Renal cortical epithelial cell (primary cell): ENCODE measurements around the gene C16orf78. TPM values are rescaled to one million over a fixed set of nuclear protein-coding genes. Genes with fewer than 3 reads are reported as not detected.
A peak's percentile ranks its signal among the peaks of the same experiment; 100 is the strongest.

Source experiments
- DNase-seq: peaks from one replicate; pipeline ENCODE4 v3.0.0-alpha.2; 2011; ENCODE audit warnings: low read depth
- total RNA-seq: library from RNA; depleted of rRNA; stranded (reverse); fragments of >200 nt; gene quantifications from 2 replicates; pipeline ENCODE4 v1.2.3, GENCODE V29; 2014

Gene C16orf78
- total RNA-seq, 1 donor from 2014 or later: not detected

DNA sequence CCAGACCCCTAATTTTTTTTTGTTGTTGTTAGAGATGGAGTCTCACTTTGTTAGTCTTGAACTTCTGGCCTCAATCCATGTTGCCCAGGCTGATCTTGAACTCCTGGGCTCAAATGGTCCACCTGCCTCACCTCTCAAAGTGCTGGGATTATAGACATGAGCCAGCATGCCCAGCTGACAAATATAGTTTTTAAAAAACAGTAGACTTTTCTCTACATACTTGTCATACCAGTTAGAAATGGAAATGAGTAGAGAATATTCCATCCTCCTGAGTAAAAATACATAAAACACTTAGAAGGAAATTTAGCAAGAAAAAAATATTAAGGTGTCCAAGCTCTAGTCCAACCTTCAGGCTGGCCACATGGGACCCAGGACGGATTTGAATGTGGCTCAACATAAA, 21.4 kb downstream of the C16orf78 start:
- DNase-seq: no peak

- DNase-seq: no peak
Observed at GRCh38 chr16:49396206-49396720, 22.7 kb downstream of the C16orf78 start.

DNA sequence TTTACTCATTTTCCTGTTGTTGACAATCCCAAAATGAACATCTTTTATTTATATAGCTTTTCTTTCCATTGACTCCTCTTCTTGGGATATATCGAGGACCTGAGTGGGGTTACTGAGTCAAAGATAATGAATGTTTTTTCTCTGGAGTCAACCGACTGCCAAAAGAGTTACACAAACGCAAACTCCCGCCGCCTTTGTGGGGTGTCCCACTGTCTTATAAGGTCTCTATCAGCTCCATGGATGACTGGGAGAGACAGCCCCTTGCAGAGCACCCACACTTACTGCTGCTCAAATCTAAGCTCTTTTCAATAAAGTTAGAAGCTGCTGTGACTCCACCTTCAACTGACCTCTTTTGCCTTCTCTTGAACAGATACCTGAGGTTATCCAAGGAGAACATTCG, 25.2 kb downstream of the C16orf78 start:
- DNase-seq: no peak

GRCh38 chr16:49399594-49400364, 26.2 kb downstream of the C16orf78 start:
- DNase-seq: no peak

GRCh38 chr16:49400611-49401010, 27.0 kb downstream of the C16orf78 start:
- DNase-seq: no peak

GRCh38 chr16:49405123-49405522, 31.5 kb downstream of the C16orf78 start:
- DNase-seq: no peak

GRCh38 chr16:49405530-49405929, 31.9 kb downstream of the C16orf78 start:
- no peak for DNase-seq

GRCh38 chr16:49407873-49408550, 34.4 kb downstream of the C16orf78 start:
- peak; percentile 35 for DNase-seq

GRCh38 chr16:49409121-49409520, 35.5 kb downstream of the C16orf78 start:
- no peak for DNase-seq

DNA sequence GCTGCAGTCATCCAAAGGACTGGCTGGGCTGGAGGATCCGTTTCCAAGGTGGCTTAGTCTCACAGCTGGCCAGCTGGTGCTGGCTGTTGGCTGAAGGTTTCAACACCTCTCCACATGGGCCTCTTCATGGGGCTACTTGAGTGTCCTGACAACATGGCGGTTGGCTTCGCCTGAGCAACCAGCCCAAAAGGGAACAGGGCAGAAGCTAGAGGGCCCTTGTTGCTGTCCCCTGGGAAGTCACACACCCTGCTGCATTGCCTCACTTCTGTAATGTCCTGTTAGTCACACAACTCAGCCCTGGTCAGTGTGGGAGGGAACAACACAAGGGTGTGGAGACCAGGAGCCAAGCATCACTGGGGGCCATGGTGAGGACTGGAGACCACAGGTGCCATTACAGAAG, 36.6 kb downstream of the C16orf78 start:
- no peak for DNase-seq

- DNase-seq: no peak
Observed at GRCh38 chr16:49411121-49411970, 37.7 kb downstream of the C16orf78 start.

GRCh38 chr16:49414671-49415070, 41.1 kb downstream of the C16orf78 start:
- no peak for DNase-seq

DNA sequence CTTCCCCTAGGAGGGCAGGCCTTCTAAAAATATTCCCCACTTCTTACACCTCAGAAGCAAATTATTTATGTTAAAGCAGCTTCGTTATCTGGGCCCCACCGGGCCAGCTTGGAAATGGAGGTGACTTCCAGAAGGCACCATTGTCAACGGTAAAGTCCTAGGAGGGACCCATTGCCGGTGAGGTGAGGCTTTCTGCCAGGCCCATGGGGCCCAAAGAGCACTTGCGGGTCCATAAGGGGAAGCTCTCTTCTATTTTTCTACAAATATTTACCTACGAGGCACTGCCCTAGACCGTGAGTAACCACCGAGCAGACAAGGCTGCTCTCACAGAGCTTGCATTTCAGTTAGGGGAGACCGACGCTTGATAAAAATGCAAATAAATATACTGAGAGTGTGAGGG, 41.5 kb downstream of the C16orf78 start:
- DNase-seq: no peak

- DNase-seq: no peak
Observed at GRCh38 chr16:49416001-49416675, 42.5 kb downstream of the C16orf78 start.

DNA sequence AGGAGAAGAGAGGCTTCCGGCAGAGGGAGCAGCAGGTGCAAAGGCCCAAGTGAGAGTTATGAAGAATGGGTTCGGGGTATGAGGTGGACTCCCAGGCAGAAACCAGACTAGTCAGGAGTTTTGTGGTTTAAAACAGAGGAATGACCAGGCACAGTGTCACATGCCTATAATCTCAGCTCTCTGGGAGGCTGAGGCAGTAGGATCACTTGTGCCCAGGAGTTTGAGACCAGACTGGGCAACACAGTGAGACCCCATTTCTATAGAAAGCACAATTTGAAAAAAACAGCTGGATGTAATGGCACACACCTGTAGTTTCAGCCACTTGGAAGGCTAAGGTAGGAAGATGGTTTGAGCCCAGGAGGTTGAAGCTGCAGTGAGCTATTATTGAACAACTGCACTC, 43.8 kb downstream of the C16orf78 start:
- DNase-seq: no peak

GRCh38 chr16:49419006-49419405, 45.4 kb downstream of the C16orf78 start:
- DNase-seq: no peak

- DNase-seq: no peak
Observed at GRCh38 chr16:49419862-49420261, 46.3 kb downstream of the C16orf78 start.

- no peak for DNase-seq
Observed at GRCh38 chr16:49422896-49423295, 49.3 kb downstream of the C16orf78 start.

- no peak for DNase-seq
Observed at GRCh38 chr16:49424961-49425360, 51.4 kb downstream of the C16orf78 start.

DNA sequence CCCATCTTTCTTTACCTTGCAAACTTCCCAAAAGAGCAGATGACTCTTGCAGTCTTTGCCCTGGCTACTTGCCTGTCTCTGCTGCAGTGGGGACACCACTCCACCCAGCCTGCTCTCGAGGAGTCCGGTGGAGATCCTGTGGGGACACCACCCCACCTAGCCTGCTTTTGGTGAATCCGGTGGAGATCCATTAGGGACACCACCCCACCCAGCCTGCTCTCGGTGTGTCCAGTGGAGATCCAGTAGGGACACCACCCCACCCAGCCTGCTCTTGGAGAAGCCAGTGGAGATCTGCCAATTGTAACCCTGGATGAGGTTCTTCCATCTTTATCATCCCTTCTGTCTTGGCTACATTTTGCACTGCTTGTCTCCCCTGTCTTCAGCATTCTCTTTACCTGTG, 54.2 kb downstream of the C16orf78 start:
- DNase-seq: no peak

DNA sequence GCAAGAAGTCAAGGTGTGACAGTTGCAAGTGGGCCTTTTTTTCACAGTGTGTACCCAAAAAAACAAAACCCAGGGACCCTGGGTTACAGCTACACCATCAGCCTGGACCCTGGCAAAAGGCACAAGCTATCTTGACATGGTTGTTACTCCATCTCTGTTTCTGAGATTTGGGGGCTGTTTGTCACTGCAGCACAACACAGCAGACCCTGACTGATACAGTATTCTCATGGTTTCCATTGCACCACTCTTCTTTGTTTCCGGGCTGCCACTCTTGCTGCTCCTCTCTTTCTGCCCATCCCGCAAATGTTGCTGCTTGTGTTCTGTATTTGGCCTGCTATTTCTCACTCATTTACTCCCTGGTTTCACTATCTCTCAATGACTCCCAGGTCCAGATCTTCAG, 55.2 kb downstream of the C16orf78 start:
- no peak for DNase-seq

DNA sequence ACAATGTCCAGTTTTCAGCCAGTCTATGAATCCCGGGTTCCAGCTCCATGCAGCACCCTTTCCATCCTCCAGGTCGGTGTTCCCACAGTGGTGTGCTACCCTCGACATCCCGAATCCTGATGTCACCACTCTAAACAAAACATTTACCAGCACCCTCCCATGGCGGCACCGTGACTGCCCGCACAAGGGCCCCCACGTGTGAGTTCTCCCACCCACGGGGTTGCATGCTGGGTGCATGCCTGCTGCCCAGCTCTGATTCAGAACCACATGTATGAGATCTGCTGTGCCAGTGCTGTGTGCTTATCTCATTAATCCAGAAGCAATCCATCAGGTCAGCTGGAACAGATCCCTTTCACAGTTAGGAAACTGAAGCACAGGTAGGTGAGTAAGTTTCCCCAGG, 57.4 kb downstream of the C16orf78 start:
- DNase-seq: no peak
